HepG2 (cell line): ENCODE data around the gene AKAP8L. TPM values are rescaled to one million over a fixed set of nuclear protein-coding genes. Genes with fewer than 3 reads are reported as not detected.

Experiments used
- CHCHD3 ChIP-seq: sonication (generic); formaldehyde crosslinking; IDR thresholded peaks from 2 replicates; pipeline ENCODE4 v1.8.0; 2022; ENCODE audit warnings: mild to moderate bottlenecking, missing genetic modification reagents, moderate library complexity
- E2F5 ChIP-seq: sonication (generic); formaldehyde crosslinking; conservative IDR thresholded peaks from 2 replicates; pipeline ENCODE4 v1.4.0; 2020; ENCODE audit warnings: missing genetic modification reagents
- GABPB1 ChIP-seq: IDR thresholded peaks from 2 replicates; pipeline ENCODE4 v1.6.1; 2016; ENCODE audit warnings: mild to moderate bottlenecking, missing genetic modification reagents, moderate library complexity, missing compliant biosample characterization
- HDAC6 ChIP-seq: fragments of 200-600 bp; sonication (generic); IDR thresholded peaks from 2 replicates; pipeline ENCODE4 v1.7.0; 2017; ENCODE audit warnings: mild to moderate bottlenecking, antibody characterized with exemption, low read length, low read depth
- HNRNPLL ChIP-seq: fragments of 200-400 bp; formaldehyde crosslinking; IDR thresholded peaks from 2 replicates; pipeline ENCODE4 v1.6.1; 2017; ENCODE audit warnings: mild to moderate bottlenecking, low read depth, low read length; ENCODE audit not compliant: poor library complexity, severe bottlenecking
- KDM2A ChIP-seq: sonication (generic); formaldehyde crosslinking; IDR thresholded peaks from 2 replicates; pipeline ENCODE4 v1.4.0; 2020; ENCODE audit warnings: low read depth, missing genetic modification reagents, borderline replicate concordance
- KLF16 ChIP-seq, 2 experiments: sonication (generic) in 1 of 2; formaldehyde crosslinking in 1 of 2; IDR thresholded peaks; 2 replicates each; pipeline versions ENCODE4 v1.6.1 to v1.8.0; 2016 to 2023; ENCODE audit warnings: missing genetic modification reagents in 2 of 2, missing compliant biosample characterization in 1 of 2
- MED1 ChIP-seq: sonication (generic); formaldehyde crosslinking; IDR thresholded peaks from 2 replicates; pipeline ENCODE4 v1.4.0; 2020; ENCODE audit warnings: missing genetic modification reagents
- NR0B2 ChIP-seq: sonication (generic); formaldehyde crosslinking; IDR thresholded peaks from 2 replicates; pipeline ENCODE4 v1.4.0; 2020; ENCODE audit warnings: mild to moderate bottlenecking, missing genetic modification reagents
- POLR2AphosphoS5 ChIP-seq: IDR thresholded peaks from 2 replicates; pipeline ENCODE4 v1.6.1; 2012; ENCODE audit warnings: low read depth, low read length
- RNF219 ChIP-seq: sonication (generic); formaldehyde crosslinking; IDR thresholded peaks from 2 replicates; pipeline ENCODE4 v1.5.0; 2020; ENCODE audit warnings: mild to moderate bottlenecking, missing genetic modification reagents
- SALL1 ChIP-seq: sonication (generic); formaldehyde crosslinking; IDR thresholded peaks from 2 replicates; pipeline ENCODE4 v1.8.0; 2022; ENCODE audit warnings: mild to moderate bottlenecking, missing genetic modification reagents
- SOX5 ChIP-seq: IDR thresholded peaks from 2 replicates; pipeline ENCODE4 v1.6.1; 2016; ENCODE audit warnings: borderline replicate concordance
- TMF1 ChIP-seq: sonication (generic); formaldehyde crosslinking; IDR thresholded peaks from 2 replicates; pipeline ENCODE4 v1.8.1; 2022; ENCODE audit warnings: low read depth, missing genetic modification reagents
- XBP1 ChIP-seq: sonication (generic); formaldehyde crosslinking; IDR thresholded peaks from 2 replicates; pipeline ENCODE4 v1.5.0; 2020; ENCODE audit warnings: missing genetic modification reagents
- ZIK1 ChIP-seq: sonication (generic); formaldehyde crosslinking; IDR thresholded peaks from 2 replicates; pipeline ENCODE4 v1.5.0; 2020; ENCODE audit warnings: mild to moderate bottlenecking, low read depth, missing genetic modification reagents, borderline replicate concordance
- ZNF124 ChIP-seq: sonication (generic); formaldehyde crosslinking; IDR thresholded peaks from 2 replicates; pipeline ENCODE4 v1.4.0; 2020; ENCODE audit warnings: missing genetic modification reagents
- ZNF383 ChIP-seq: sonication (generic); formaldehyde crosslinking; IDR thresholded peaks from 2 replicates; pipeline ENCODE4 v1.4.0; 2020; ENCODE audit warnings: missing genetic modification reagents, mild to moderate bottlenecking, borderline replicate concordance
- ZNF580 ChIP-seq: IDR thresholded peaks from 2 replicates; pipeline ENCODE4 v1.6.1; 2016; ENCODE audit warnings: low read depth, borderline replicate concordance
- ZNF652 ChIP-seq: IDR thresholded peaks from 2 replicates; pipeline ENCODE4 v1.6.1; 2016; ENCODE audit warnings: low read depth, borderline replicate concordance
- ZNF691 ChIP-seq: sonication (generic); formaldehyde crosslinking; IDR thresholded peaks from 2 replicates; pipeline ENCODE4 v1.4.0; 2020; ENCODE audit warnings: missing genetic modification reagents, low read depth, mild to moderate bottlenecking, borderline replicate concordance
- ZNF749 ChIP-seq: sonication (generic); formaldehyde crosslinking; IDR thresholded peaks from 2 replicates; pipeline ENCODE4 v1.8.0; 2022; ENCODE audit warnings: mild to moderate bottlenecking, missing genetic modification reagents, moderate library complexity, borderline replicate concordance
- ZNF772 ChIP-seq: sonication (generic); formaldehyde crosslinking; IDR thresholded peaks from 2 replicates; pipeline ENCODE4 v1.5.0; 2020; ENCODE audit warnings: mild to moderate bottlenecking, missing genetic modification reagents
- ZSCAN30 ChIP-seq: sonication (generic); formaldehyde crosslinking; IDR thresholded peaks from 2 replicates; pipeline ENCODE4 v1.5.0; 2020; ENCODE audit warnings: mild to moderate bottlenecking, missing genetic modification reagents
- polyA plus RNA-seq, 8 experiments: library from polyadenylated mRNA; depleted of rRNA in 3 of 8; stranded (reverse) in 7 of 8; unstranded in 1 of 8; fragments of >200 nt; fragmentation: Illumina TruSeq in 4 of 8; extraction: Trizol in 4 of 8; gene quantifications; 2 replicates each; pipeline versions ENCODE4 v1.2.1 to v1.2.3, GENCODE V29; 2011 to 2016; ENCODE audit warnings: low read depth in 4 of 8, missing spikeins in 1 of 8, mixed read lengths in 1 of 8; ENCODE audit not compliant: insufficient read depth in 1 of 8
- total RNA-seq, 5 experiments: library from RNA; depleted of rRNA; stranded (reverse); fragments of >200 nt; fragmentation: Illumina TruSeq; extraction: Trizol; gene quantifications; 2 replicates each; pipeline ENCODE4 v1.2.3, GENCODE V29; 2016; ENCODE audit warnings: low read depth in 1 of 5

The AKAP8L gene
- total and polyA plus RNA-seq, 2 of the 13 experiments (the other 11 are each of a cell fraction or from before 2014, with no cell fraction given) = 48.2 to 49.6 TPM

- no peak for TF ChIP-seq ZNF652
- TF ChIP-seq XBP1 (CRISPR knock-in tag) = no peak
- peak in 1 of 2 experiments; percentile 35; a peak in 1 of 4 replicates for TF ChIP-seq KLF16 (CRISPR knock-in tag; IDR thresholded peaks at IDR 0.05)
- TF ChIP-seq ZNF691 (CRISPR knock-in tag) = peak; percentile 57; the same call in 1 of the 2 replicates
- TF ChIP-seq ZNF772 (CRISPR knock-in tag) = peak; percentile 17; the same call in 1 of the 2 replicates
- 0 out of 2 replicates have a peak, but pooled peaks have one; percentile 20 for TF ChIP-seq SOX5
- TF ChIP-seq E2F5 = peak; percentile 64; the same call in 1 of the 2 replicates
- TF ChIP-seq ZNF383 (CRISPR knock-in tag) = no peak
- 0 out of 2 replicates have a peak, but pooled peaks have one; percentile 74 for TF ChIP-seq ZSCAN30 (CRISPR knock-in tag)
- peak; percentile 75; the same call in 1 of the 2 replicates for TF ChIP-seq ZIK1 (CRISPR knock-in tag)
- TF ChIP-seq RNF219 (CRISPR knock-in tag) = 0 out of 2 replicates have a peak, but pooled peaks have one; percentile 31
- TF ChIP-seq ZNF124 (CRISPR knock-in tag) = 0 out of 2 replicates have a peak, but pooled peaks have one; percentile 25
- no peak for TF ChIP-seq HDAC6
- TF ChIP-seq ZNF580 (CRISPR knock-in tag) = peak; percentile 44; the same call in 1 of the 2 replicates
- TF ChIP-seq CHCHD3 (CRISPR knock-in tag) = no peak
- peak; percentile 35 for TF ChIP-seq MED1
- TF ChIP-seq HNRNPLL = peak; percentile 51
- peak; percentile 82 for TF ChIP-seq TMF1 (CRISPR knock-in tag)
- TF ChIP-seq POLR2AphosphoS5 = 0 out of 2 replicates have a peak, but pooled peaks have one; percentile 28
- TF ChIP-seq KDM2A = peak; percentile 90
- TF ChIP-seq SALL1 = peak; percentile 51; the same call in 1 of the 2 replicates
- peak; percentile 80 for TF ChIP-seq GABPB1 (CRISPR knock-in tag)
- peak; percentile 57; the same call in 1 of the 2 replicates for TF ChIP-seq ZNF749 (CRISPR knock-in tag)
- TF ChIP-seq NR0B2 = peak; percentile 80; the same call in 1 of the 2 replicates
These were observed 14.1 kb upstream of the AKAP8L start (continued) for GRCh38 chr19:15432629-15433518.
